Epithelial cell of esophagus (primary cell): ENCODE measurements around the gene GALM.

Experiments
- DNase-seq: peaks from one replicate; pipeline ENCODE4 v3.0.0; 2010; ENCODE audit warnings: low read depth
- H3K4me3 ChIP-seq: 2 replicates; pipeline ENCODE4 v1.5.1; 2011; ENCODE audit warnings: mild to moderate bottlenecking, low read length, control low read depth
- CTCF ChIP-seq: IDR thresholded peaks from 2 replicates; pipeline ENCODE4 v1.5.1; 2011; ENCODE audit warnings: low read depth, mild to moderate bottlenecking, low read length, control low read depth, inconsistent platforms; ENCODE audit not compliant: insufficient read depth; ENCODE audit errors: missing control alignments

Gene GALM

GRCh38 chr2:38626326-38627035 lies 39.4 kb upstream of the GALM start:
- no peak for DNase-seq
- TF ChIP-seq CTCF = no peak
- H3K4me3 ChIP-seq = no peak overlapping the region

- no peak for TF ChIP-seq CTCF
- no peak for DNase-seq
- no peak overlapping the region for H3K4me3 ChIP-seq
These were observed 38.5 kb upstream of the GALM start for GRCh38 chr2:38627391-38627790.

- no peak for DNase-seq
- H3K4me3 ChIP-seq = no peak overlapping the region
- TF ChIP-seq CTCF = no peak
These were observed 36.2 kb upstream of the GALM start for GRCh38 chr2:38629684-38630083.

GRCh38 chr2:38631976-38632375 lies 33.9 kb upstream of the GALM start:
- no peak for TF ChIP-seq CTCF
- H3K4me3 ChIP-seq = no peak overlapping the region
- no peak for DNase-seq

GRCh38 chr2:38632980-38633379 lies 32.9 kb upstream of the GALM start:
- no peak for TF ChIP-seq CTCF
- H3K4me3 ChIP-seq = no peak overlapping the region
- DNase-seq = no peak

GRCh38 chr2:38633895-38634294 lies 32.0 kb upstream of the GALM start:
- TF ChIP-seq CTCF = no peak
- no peak for DNase-seq
- no peak overlapping the region for H3K4me3 ChIP-seq

GRCh38 chr2:38634684-38635083 lies 31.2 kb upstream of the GALM start:
- DNase-seq = no peak
- H3K4me3 ChIP-seq = no peak overlapping the region
- no peak for TF ChIP-seq CTCF
